GM18858 (cell line): ENCODE measurements around the gene GLI1.
"Not testable (repeated sequence)": the region's sequence is repeated elsewhere in the genome, so short reads cannot be mapped to it uniquely, and the experiment has no call there.

Source experiments
- ATAC-seq: cut with Tn5 transposase; IDR thresholded peaks from one replicate; pipeline ENCODE4 v1.9.1; 2021; ENCODE audit not compliant: unreplicated experiment

The GLI1 gene

DNA sequence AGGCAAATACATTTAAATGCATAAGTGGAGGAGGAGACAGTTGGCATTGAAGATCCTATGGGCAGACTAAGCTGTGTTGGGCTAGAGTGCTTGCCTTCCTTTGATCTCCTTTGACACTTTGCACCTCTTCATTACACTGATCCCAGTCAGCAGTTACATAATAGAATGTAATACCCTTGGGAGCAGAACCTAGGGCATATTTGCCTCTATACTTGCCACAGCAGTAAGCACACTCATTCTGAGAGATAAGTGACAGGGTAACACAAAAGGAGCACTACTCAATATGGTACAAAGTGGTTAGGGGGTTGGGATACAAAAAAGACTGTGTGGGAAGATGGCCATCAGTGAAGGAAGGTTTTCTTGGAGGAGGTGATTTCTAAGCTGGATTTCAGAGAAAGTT lies 37.2 kb downstream of the GLI1 start:
- no peak for ATAC-seq

- no peak for ATAC-seq
Observed at GRCh38 chr12:57497223-57498131, 37.9 kb downstream of the GLI1 start.

GRCh38 chr12:57498132-57498502 lies 38.5 kb downstream of the GLI1 start:
- no peak for ATAC-seq

GRCh38 chr12:57498571-57498970 lies 39.0 kb downstream of the GLI1 start:
- ATAC-seq = no peak

GRCh38 chr12:57500213-57500612 lies 40.6 kb downstream of the GLI1 start:
- ATAC-seq = no peak

GRCh38 chr12:57502311-57502969 lies 42.9 kb downstream of the GLI1 start:
- not testable (repeated sequence) for ATAC-seq

GRCh38 chr12:57506541-57506940 lies 47.0 kb downstream of the GLI1 start:
- not testable (repeated sequence) for ATAC-seq

- not testable (repeated sequence) for ATAC-seq
Observed at GRCh38 chr12:57507796-57508195, 48.2 kb downstream of the GLI1 start.

DNA sequence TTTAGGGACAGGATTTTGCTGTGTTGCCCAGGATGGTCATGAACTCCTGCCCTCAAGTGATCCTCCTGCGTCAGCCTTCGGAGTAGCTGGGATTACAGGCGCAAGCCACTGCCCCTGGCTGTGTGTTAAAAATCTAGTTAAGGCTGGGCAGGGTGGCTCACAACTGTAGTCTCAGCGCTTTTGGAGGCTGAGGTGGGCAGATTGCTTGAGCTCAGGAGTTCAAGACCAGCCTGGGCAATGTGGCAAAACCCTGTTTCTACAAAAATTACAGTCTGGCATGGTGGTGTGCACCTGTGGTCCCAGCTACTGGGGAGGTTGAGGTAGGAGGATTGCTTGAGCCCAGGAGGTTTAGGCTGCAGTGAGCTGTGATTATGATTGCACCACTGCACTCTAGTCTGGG lies 51.6 kb downstream of the GLI1 start:
- ATAC-seq = no peak

GRCh38 chr12:57511588-57512325 lies 52.2 kb downstream of the GLI1 start:
- ATAC-seq = no peak

DNA sequence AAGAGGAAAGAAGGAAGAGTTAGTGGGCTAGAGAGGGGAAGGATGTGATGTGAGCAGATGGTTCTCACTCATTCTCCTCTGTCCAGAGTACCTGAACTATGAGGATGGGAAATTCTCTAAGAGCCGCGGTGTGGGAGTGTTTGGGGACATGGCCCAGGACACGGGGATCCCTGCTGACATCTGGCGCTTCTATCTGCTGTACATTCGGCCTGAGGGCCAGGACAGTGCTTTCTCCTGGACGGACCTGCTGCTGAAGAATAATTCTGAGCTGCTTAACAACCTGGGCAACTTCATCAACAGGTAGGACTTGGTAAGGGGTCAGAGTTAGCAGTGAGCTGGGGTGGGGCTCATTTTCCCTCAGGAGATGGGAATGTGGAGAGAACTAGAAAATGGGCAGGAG lies 53.1 kb downstream of the GLI1 start:
- no peak for ATAC-seq

- no peak for ATAC-seq
Observed at GRCh38 chr12:57513266-57513665, 53.7 kb downstream of the GLI1 start.

DNA sequence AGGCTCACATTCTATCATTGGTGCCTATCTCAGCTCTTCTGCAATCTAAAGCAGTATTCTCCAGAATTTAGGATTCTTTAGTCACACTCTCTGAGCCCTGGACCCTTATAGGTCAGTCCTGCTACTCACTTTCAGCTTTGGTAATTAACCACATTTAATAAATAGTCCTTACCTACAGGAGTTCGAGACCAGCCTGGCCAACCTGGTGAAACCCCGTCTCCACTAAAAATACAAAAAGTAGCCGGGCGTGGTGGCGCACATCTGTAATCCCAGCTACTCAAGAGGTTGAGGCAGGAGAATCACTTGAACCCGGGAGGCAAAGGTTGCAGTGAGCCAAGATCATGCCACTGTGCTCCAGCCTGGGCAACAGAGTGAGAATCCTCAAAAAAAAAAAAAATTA lies 54.1 kb downstream of the GLI1 start:
- ATAC-seq = not testable (repeated sequence)

- ATAC-seq = not testable (repeated sequence)
Observed at GRCh38 chr12:57514246-57514645, 54.7 kb downstream of the GLI1 start.

DNA sequence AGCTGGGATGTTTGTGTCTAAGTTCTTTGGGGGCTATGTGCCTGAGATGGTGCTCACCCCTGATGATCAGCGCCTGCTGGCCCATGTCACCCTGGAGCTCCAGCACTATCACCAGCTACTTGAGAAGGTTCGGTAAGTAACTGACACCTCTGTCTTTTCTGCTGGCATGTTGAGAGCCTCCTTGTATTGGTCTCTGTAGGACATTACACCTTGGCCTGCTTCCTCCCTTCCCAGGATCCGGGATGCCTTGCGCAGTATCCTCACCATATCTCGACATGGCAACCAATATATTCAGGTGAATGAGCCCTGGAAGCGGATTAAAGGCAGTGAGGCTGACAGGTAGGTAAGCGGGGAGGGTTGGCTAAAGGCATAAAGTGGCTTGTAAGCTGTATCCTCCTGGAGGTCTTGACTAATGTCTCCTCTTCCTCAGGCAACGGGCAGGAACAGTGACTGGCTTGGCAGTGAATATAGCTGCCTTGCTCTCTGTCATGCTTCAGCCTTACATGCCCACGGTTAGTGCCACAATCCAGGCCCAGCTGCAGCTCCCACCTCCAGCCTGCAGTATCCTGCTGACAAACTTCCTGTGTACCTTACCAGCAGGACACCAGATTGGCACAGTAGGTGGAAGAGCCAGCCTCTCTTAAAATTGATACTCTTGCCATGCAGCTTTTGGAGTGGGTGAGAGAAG lies 55.3 kb downstream of the GLI1 start:
- ATAC-seq = no peak

GRCh38 chr12:57515408-57515933 lies 55.9 kb downstream of the GLI1 start:
- ATAC-seq = no peak

DNA sequence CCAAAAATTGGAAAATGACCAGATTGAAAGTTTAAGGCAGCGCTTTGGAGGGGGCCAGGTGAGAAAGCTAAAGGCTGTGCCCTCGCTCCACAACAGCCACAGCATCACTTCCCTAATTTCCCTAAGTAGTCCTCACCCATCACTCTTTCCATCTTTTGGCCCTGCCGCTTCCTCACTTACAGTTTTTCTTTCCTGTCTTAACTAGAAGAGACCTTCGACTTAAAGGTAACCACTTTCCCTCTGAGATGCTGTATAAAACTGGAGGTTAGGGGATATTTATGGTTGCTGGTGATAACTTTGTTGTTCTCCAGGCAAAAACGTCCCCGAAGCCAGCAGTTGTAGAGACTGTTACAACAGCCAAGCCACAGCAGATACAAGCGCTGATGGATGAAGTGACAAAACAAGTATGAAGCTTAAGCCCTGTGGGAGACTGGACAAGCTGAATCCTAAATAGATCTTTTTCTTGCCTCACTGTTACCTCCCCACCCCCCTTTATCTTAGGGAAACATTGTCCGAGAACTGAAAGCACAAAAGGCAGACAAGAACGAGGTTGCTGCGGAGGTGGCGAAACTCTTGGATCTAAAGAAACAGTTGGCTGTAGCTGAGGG lies 56.5 kb downstream of the GLI1 start:
- no peak for ATAC-seq

GRCh38 chr12:57516617-57517153 lies 57.1 kb downstream of the GLI1 start:
- no peak for ATAC-seq

DNA sequence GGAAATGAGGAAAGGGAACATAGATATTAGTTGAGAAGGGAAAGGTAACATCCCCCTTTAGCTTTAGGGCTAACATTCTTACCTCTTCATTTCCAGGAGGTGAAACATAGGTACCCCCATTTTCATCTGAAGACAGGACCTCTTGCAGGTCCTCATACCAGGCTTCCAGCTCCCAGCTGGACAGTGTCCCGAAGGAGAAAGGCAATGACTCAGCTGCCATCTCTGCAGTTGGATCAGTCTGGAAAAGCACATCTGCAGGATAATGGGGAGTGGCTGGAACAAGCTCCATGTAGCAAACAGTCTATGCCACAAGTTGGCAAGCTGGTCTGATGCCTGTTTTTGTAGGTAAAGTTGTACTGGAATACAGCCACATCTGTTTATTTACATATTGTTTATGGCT lies 57.6 kb downstream of the GLI1 start:
- ATAC-seq = no peak

DNA sequence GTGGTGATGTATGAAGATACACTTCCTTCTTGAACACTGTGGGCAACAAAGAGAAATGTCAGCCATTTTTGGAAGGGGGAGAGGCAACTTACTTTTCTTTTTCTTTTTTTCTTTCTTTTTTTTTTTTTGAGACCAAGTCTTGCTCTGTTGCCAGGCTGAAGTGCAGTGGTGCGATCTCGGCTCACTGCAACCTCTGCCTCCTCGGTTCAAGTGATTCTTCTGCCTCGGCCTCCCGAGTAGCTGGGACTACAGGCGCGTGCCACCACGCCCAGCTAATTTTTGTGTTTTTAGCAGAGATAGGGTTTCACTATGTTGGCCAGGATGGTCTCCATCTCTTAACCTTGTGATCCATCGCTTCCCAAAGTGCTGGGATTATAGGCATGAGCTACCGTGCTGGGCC lies 58.1 kb downstream of the GLI1 start:
- not testable (repeated sequence) for ATAC-seq
